Heart right ventricle (tissue), 16 donors: ENCODE results near the gene NXNL1. TPM values are rescaled to one million over a fixed set of nuclear protein-coding genes. Genes with fewer than 3 reads are reported as not detected.
"Not testable (repeated sequence)": the region's sequence is repeated elsewhere in the genome, so short reads cannot be mapped to it uniquely, and the experiment has no call there.

ENCODE experiments used
- ATAC-seq, 8 donors: fragments of 200-7000 bp; cut with Tn5 transposase; one replicate each; pipeline ENCODE4 v1.9.1; 2020; ENCODE audit warnings: mild to moderate bottlenecking in 8 of 8, moderate library complexity in 8 of 8, moderate number of reproducible peaks in 1 of 8
- DNase-seq, 2 donors: peaks; one replicate each; pipeline ENCODE4 v3.0.0-alpha.2; 2020
- H3K27ac ChIP-seq, 10 donors: fragments of 200-600 bp; sonication (generic) in 2 of 10; one replicate each; pipeline versions ENCODE4 v1.5.0 to v1.8.0; 2020 to 2022; ENCODE audit warnings: mild to moderate bottlenecking in 3 of 10
- H3K27me3 ChIP-seq, 7 donors: fragments of 200-600 bp; one replicate each; pipeline ENCODE4 v1.8.0; 2021 to 2022; ENCODE audit warnings: mild to moderate bottlenecking in 2 of 7
- H3K36me3 ChIP-seq, 9 donors: fragments of 200-600 bp; sonication (generic) in 1 of 9; one replicate each; pipeline versions ENCODE4 v1.5.0 to v1.8.0; 2020 to 2022; ENCODE audit warnings: mild to moderate bottlenecking in 2 of 9
- H3K4me1 ChIP-seq, 9 donors: fragments of 200-600 bp; sonication (generic) in 1 of 9; one replicate each; pipeline versions ENCODE4 v1.5.0 to v1.8.0; 2020 to 2022; ENCODE audit warnings: mild to moderate bottlenecking in 4 of 9
- H3K4me3 ChIP-seq, 10 donors: fragments of 200-600 bp; sonication (generic) in 2 of 10; one replicate each; pipeline versions ENCODE4 v1.5.0 to v1.8.0; 2020 to 2022; ENCODE audit warnings: mild to moderate bottlenecking in 7 of 10, moderate library complexity in 2 of 10
- H3K9me3 ChIP-seq, 11 donors: fragments of 200-600 bp in 10 of 11; sonication (generic) in 2 of 11; one replicate each; pipeline versions ENCODE4 v1.5.0 to v1.8.0; 2013 to 2022; ENCODE audit warnings: mild to moderate bottlenecking in 2 of 11, control low read depth in 1 of 11, moderate library complexity in 1 of 11
- whole genome bisulfite sequencing, 2 donors: extraction: QIAGEN DNeasy Blood & Tissue Kit; methylation state at CpG; one replicate each; pipeline ENCODE4 v1.1.7; 2013; ENCODE audit warnings: inconsistent platforms in 1 of 2; 5-methylcytosine and 5-hydroxymethylcytosine counted together
- intact Hi-C, 10 donors: fragments of 100-400 bp; cut with DNase I; formaldehyde crosslinking; loops; one replicate each; pipeline versions ENCODE4 v1.11.1 to v1.14.2; 2022
- polyA plus RNA-seq, 2 donors: library from polyadenylated mRNA; stranded (reverse); fragments of 200-250 nt; gene quantifications; one replicate each; pipeline ENCODE4 v1.2.3, GENCODE V29; 2013
- total RNA-seq, 10 donors: library from RNA; stranded (reverse); fragmentation: NEBNext Ultra II Directional in 3 of 10; extraction: Animal tissue kit (Norgen Biotek cat#: 25700) in 3 of 10; gene quantifications; one replicate each; pipeline versions ENCODE4 v1.2.1 to v1.2.4, GENCODE V29; 2021 to 2023
- TF ChIP-seq, protein P1 (sequence below), 9 donors: fragments of 200-600 bp; sonication (generic) in 2 of 9; IDR thresholded peaks; one replicate each; pipeline versions ENCODE4 v1.5.0 to v1.8.0; 2021 to 2022; ENCODE audit warnings: antibody characterized with exemption in 9 of 9, mild to moderate bottlenecking in 5 of 9, moderate library complexity in 1 of 9
- donor health status: Arrhythmogenic right ventricular cardiomyopathy.
- donor health status: ischemic (EF 13 %, LVEDD 7.1; RV severe dilation, severe dysfunction).
- donor health status: healthy with polysubstance abuse.
- donor health status: DM: no; HTN: yes; CAD: no.
- donor health status: DM: no; HTN: no; CAD: no.
- donor health status: ischemic (EF 25% LVEDD 6.9; RV normal size, moderate dysfunction).
- donor health status: ischemic (EF 25% LVEDD 5.7; RV mildly dilated, moderate dysfunction).
- donor health status: healthy.
- donor health status: DM: yes; HTN: yes; CAD: no.
- donor health status: Ischemic cardiomyopathy.
- donor health status: ischemic (EF 35%, LVEDD 5.7; RV mildly dilated, moderate dysfunction).
- donor health status: nonischemic (EF 11% LVEDD 7.7; RV severe dilation, severe dysfunction).
- donor health status: DM: yes; HTN: yes; CAD: no.
- donor health status: PGD.
- donor health status: ischemic (EF 29% LVEDD 5.4; RV normal size, mild dysfunction).
- donor health status: nonischemic (EF 23%, LVEDD 6.1; RV moderate dilation, normal function).

NXNL1 gene
- total and polyA plus RNA-seq, 12 donors: 0.42 to 1.1 (median 0.58) TPM; not detected in 7

- no peak for ATAC-seq
- H3K36me3 ChIP-seq: peaks cover 0 to 28% (median 0%) of the 10 kb centered on the region in 9 donors
- H3K27ac ChIP-seq: peak overlapping the region in 1 of 10 donors; percentile 8
- intact Hi-C loops: no loop called here
- no peaks in the 10 kb centered on the region for H3K27me3 ChIP-seq
- no peaks in the 10 kb centered on the region for H3K9me3 ChIP-seq
- 88 to 93% methylated on average over 13 of the region's 13 CpGs for WGBS, 2 donors
- no peak for DNase-seq
- peaks cover 0 to 30% (median 8%) of the 10 kb centered on the region in 9 donors for H3K4me1 ChIP-seq
- H3K4me3 ChIP-seq: no peak overlapping the region
- TF ChIP-seq, protein P1, sequence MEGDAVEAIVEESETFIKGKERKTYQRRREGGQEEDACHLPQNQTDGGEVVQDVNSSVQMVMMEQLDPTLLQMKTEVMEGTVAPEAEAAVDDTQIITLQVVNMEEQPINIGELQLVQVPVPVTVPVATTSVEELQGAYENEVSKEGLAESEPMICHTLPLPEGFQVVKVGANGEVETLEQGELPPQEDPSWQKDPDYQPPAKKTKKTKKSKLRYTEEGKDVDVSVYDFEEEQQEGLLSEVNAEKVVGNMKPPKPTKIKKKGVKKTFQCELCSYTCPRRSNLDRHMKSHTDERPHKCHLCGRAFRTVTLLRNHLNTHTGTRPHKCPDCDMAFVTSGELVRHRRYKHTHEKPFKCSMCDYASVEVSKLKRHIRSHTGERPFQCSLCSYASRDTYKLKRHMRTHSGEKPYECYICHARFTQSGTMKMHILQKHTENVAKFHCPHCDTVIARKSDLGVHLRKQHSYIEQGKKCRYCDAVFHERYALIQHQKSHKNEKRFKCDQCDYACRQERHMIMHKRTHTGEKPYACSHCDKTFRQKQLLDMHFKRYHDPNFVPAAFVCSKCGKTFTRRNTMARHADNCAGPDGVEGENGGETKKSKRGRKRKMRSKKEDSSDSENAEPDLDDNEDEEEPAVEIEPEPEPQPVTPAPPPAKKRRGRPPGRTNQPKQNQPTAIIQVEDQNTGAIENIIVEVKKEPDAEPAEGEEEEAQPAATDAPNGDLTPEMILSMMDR (IDR thresholded peaks at IDR 0.05): no peak
These were observed 21.3 kb upstream of the NXNL1 start for GRCh38 chr19:17481986-17482385.

DNA sequence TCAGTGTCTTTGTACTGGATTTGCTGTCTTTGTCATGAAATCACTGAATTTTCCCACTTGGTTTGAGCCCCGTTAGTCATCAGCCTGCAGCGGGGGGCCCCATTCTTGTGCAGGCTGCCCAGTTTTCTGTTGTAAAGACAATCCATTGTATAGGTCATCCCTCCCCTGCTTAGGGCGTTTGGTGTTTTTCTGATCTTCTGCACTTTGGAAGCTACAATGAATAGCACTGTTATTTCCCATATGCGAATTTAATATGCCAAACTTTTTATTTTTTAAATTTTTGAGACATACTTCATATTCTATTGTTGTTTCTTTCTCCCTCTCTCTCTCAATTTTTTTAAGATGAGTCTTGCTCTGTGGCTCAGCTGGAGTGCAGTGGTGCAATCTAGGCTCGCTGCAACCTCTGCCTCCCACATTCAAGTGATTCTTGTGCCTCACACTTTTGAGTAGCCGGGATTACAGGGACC is 18.6 kb upstream of the NXNL1 start:
- ATAC-seq: no peak
- intact Hi-C loops: no loop called here
- H3K4me3 ChIP-seq: no peak overlapping the region
- H3K36me3 ChIP-seq: peaks cover 0 to 13% (median 0%) of the 10 kb centered on the region in 9 donors
- TF ChIP-seq, protein P1 (IDR thresholded peaks at IDR 0.05): no peak
- peaks cover 3 to 50% (median 23%) of the 10 kb centered on the region in 9 donors for H3K4me1 ChIP-seq
- H3K27me3 ChIP-seq: no peaks in the 10 kb centered on the region
- H3K27ac ChIP-seq: peak overlapping the region in 2 of 10 donors; percentile 20 to 47
- DNase-seq: no peak
- WGBS, 2 donors: 72 to 78% methylated on average over 6 of the region's 6 CpGs
- no peaks in the 10 kb centered on the region for H3K9me3 ChIP-seq

DNA sequence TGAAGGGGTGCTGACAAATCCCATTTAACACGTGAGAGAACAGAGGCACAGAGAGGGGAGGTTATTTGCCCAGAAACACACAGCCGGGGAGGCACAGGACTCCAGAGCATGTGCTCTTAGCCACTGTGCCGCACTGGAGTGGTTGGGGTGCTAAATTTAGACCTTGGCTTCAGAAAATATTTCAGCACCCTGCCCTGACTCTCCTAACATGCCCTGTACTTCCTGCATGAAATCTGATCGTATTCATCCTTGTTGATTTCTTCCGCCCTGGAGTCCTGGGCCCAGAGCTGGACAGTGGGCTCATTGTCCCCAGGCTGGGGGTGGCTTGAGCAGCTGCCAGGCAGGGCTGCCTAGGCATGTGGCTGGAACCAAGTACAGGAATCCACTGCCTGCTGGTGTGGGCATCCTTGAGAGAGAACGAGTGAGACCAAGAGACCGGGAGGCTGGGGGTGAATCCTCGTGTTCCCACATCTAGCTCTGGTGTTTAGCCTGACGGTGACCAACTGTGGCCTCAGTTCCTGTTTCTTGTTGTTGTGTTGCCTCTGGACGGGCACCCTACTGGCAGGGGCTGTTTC is 14.9 kb upstream of the NXNL1 start:
- DNase-seq (peak; percentile 50 to 61), ATAC-seq (peak; percentile 54 to 91 (median 78))
- Histone ChIP-seq H3K36me3 (peaks cover 0 to 12% (median 0%) of the 10 kb centered on the region in 9 donors), H3K9me3 (no peaks in the 10 kb centered on the region), H3K27me3 (no peaks in the 10 kb centered on the region), H3K4me1 (peaks cover 10 to 57% (median 27%) of the 10 kb centered on the region in 9 donors), H3K27ac (peak overlapping the region in 9 of 10 donors; percentile 41 to 79 (median 69)), H3K4me3 (no peak overlapping the region)
- TF ChIP-seq, protein P1 (IDR thresholded peaks at IDR 0.05): no peak
- WGBS, 2 donors: 28 to 34% methylated on average over 10 of the region's 10 CpGs
- intact Hi-C loops: no loop called here

- ATAC-seq, DNase-seq, H3K27me3 ChIP-seq, H3K4me3 ChIP-seq, intact Hi-C loops, H3K9me3 ChIP-seq: not testable (repeated sequence)
- Histone ChIP-seq H3K36me3 (peaks cover 0 to 12% (median 0%) of the 10 kb centered on the region in 9 donors), H3K27ac (peak overlapping the region in 9 of 10 donors; percentile 9 to 79 (median 64)), H3K4me1 (peaks cover 10 to 51% (median 27%) of the 10 kb centered on the region in 9 donors)
- WGBS, 2 donors: 78 to 81% methylated on average over 6 of the region's 6 CpGs
These were observed 14.3 kb upstream of the NXNL1 start for GRCh38 chr19:17475011-17475540.

DNA sequence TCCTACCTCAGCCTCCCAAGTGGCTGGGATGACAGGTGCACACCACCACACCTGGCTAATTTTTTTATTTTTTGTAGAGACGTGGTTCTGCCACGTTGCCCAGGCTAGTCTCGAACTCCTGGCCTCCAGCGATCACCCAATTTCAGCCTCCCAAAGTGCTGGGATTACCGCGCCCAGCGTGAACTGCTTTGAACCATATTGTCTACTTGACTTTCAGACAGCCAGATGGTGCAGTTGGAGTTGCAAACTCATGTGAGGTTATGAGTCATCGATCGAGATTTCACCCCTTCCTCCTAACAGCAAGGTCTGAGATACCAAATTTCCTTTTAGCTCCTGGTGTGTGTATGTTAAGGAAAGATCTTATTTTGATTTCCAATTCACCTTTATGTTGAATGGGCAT is 12.3 kb upstream of the NXNL1 start:
- DNase-seq (no peak), ATAC-seq (no peak)
- Histone ChIP-seq H3K27me3 (no peaks in the 10 kb centered on the region), H3K27ac (peak overlapping the region in 5 of 10 donors; percentile 22 to 56 (median 31)), H3K36me3 (peaks cover 0 to 12% (median 0%) of the 10 kb centered on the region in 9 donors), H3K9me3 (no peaks in the 10 kb centered on the region), H3K4me3 (no peak overlapping the region), H3K4me1 (peaks cover 10 to 55% (median 38%) of the 10 kb centered on the region in 9 donors)
- 82 to 84% methylated on average over 9 of the region's 9 CpGs for WGBS, 2 donors
- intact Hi-C loops: loop anchor here in 1 of 10 donors (5.0 kb wide), 1 partner anchor 39 kb away; the partner anchor contains the start of gene PGLS
- TF ChIP-seq, protein P1 (IDR thresholded peaks at IDR 0.05): peak in 1 of 9 donors; percentile 8
